CD4-positive, alpha-beta T cell treated with Interleukin-15 for 4 hours (primary cell): Measurements from ENCODE around the gene PIK3CA.
"Not testable (repeated sequence)": the region's sequence is repeated elsewhere in the genome, so short reads cannot be mapped to it uniquely, and the experiment has no call there.

Experiments
- DNase-seq: peaks from one replicate; pipeline ENCODE4 v3.0.0-alpha.2; 2020; ENCODE audit warnings: low spot score

The PIK3CA gene

DNA sequence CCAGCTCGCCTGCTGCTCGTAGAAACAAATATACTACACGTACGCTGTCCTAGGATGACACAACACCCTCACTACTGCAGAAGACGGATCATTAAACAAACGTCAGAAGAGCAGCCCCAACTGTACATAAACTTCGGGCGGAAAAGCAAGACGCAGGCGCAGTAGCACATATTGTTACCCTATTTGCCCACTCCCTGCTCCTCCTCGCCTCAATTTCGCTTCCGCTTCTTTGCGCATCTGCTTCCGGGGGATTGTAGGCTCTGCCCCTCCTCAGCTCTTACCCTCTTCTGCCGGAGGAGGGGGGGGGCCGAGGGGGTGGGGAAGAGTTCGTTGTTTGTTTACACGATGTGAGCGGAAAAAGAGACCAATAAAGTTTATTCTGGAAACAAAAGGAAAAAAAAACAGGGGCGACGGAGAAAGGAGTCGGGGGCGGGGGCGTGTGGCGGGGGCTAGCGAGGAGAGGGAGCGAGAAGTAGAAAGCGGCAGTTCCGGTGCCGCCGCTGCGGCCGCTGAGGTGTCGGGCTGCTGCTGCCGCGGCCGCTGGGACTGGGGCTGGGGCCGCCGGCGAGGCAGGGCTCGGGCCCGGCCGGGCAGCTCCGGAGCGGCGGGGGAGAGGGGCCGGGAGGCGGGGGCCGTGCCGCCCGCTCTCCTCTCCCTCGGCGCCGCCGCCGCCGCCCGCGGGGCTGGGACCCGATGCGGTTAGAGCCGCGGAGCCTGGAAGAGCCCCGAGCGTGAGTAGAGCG, at the start of gene PIK3CA:
PIK3CA (plus strand) TSS at position 485 of the 743 bp plus-strand sequence. CDS start 50,469 bp downstream, outside the sequence.
- DNase-seq: peak; percentile 97

DNA sequence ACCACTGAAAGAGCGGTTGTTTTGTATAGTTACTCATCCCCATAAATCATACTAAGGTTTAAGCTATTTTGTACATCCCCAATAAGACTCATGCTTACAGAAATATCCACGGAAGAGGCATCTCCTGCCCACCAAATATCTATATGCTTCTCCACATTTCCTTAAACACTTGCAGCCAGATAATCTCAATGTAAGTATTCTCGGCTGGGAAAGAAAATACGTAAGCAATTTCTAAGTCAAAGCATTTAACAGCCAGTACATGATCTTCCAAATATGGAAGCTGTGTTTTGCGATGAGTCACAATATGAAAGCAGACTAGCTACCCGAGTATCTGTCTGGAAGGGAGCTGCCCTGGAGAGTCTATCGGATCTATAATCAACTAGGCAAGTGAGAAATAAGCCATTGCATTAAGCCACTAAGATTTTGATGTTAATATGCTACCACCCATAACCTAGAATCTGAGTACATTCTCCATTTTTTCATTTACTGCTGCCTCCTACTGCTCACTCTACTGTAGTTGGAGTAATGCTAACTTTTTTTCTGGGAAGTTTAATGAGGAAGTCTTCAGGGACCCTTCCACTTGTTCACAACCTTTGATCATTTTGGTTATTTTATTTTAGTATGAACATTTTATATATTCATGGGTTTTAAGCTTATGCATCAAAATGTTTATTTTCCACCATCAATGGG, 49.6 kb upstream of the PIK3CA start:
- DNase-seq: no peak

DNA sequence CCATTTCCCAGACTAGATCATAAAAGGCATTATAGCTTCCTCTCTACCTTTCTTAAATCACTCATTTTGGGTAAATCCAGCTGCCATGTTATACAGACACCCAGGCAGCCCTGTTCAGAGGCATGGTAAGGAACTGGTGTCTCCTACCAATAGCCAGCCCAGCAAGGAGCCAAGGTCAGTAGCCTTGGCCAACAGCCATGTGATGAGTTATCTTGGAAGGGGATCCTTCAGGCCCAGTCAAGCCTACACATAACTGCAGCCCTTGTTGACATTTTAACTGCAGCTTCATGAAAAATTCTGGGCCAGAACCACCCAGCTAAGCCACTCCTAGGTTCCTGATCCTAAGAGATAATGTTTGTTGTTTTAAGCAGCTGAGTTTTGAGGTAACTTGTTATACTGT, 47.5 kb upstream of the PIK3CA start:
- DNase-seq: no peak

DNA sequence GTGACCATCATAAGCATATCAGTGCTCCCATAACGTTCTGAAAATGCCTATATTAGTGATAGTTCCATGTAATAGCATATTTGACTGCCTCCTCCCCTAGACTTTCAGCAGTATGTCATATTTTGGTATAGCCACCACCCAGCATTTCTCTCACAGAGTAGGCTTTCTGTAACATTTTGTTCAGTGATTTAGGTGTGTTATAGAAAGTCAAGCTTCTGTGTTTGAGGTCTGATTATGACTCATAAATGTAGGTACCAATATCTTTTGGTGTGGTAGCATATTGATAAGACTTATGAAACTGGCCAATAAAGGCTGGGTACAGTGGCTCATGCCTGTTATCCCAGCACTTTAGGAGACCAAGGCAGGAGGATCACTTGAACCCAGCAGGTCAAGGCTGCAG, 42.3 kb upstream of the PIK3CA start:
- DNase-seq: no peak

DNA sequence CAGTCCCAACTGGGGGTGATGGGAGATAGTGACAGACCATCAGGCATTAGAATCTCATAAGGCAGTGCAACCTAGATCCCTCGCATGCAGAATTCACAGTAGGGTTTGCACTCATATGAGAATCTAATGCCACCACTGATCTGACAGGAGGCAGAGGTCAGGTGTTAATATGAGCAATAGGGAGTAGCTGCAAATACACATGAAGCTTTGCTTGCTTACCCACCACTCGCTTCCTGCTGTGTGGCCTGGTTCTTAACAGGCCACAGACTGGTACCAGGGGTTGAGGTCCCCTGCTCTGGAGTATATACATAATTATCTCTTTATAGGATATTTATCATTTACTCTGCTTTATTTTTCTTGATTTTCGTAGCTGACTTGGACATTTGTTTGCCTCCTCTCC, 40.5 kb upstream of the PIK3CA start:
- no peak for DNase-seq

DNA sequence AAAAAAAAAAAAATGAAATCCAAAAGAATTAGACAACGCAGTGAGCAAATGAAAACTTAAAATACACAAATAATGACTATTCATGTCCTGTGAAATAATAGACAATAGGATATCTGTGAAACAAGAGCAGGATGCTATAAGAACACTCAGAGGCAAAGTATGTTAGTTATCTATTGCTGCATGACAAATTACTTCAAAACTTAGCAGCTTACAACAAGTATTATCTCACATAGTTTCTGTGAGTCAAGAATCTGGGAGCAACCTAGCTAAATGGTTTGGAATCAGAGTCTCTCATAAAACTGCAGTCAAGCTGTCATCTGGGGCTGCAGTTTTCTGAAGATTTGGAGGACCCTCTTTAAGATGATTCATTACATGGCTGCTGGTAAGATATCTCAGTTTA, 40.1 kb upstream of the PIK3CA start:
- DNase-seq: no peak

DNA sequence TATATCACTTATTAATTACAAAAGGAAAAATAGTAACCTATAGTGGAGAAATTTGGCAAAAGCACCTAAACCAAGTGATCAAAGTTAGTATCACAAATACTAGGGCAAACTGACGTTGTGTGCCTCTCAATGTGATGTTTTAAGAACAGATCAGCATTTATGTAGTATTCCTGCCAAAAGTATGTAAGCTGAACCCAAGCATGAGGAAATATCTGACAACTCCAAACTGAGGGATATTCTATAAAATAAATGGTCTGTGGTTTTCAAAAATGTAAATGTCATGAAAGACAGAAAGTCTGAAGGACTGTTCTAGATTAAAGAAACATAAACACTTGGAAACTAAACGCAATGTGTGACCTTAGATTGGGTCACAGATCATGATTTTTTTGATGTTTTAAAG, 34.3 kb upstream of the PIK3CA start:
- no peak for DNase-seq

DNA sequence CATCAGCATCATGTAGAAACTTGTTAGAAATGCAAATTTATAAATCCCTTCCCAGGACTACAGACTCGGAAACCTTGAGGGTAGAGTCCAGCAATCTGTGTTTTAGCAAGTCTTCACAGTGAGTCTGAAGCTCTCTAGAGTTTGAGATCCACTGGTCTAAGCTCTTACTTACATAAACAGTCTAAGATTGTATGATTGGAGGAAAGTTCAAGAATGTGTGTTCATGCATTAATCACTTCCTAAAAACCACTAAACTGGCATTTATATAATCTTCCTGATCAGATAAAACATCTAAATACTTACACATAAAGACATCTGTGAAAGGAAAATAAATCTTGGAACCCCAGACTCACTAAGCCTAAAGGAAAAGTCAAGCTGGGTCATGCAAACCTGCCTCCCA, 32.7 kb upstream of the PIK3CA start:
- DNase-seq: not testable (repeated sequence)

DNA sequence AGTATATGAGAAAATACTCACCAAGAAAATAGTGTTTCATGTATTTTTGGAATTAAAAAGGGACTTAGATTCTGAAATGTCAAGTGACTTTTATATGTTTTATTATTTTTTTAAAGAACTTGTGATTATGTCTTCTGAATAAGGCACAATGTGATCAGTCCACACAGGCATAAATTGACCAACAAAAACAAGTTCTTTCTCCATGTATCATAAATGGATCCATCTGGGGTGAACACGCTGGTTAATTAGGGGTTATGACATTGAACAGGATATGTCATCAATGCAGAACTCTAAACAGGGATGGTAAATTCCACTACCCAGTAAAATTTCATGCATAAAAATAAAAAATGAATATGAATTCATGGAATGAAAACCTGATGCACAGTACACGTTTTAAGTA, 31.3 kb upstream of the PIK3CA start:
- DNase-seq: no peak

DNA sequence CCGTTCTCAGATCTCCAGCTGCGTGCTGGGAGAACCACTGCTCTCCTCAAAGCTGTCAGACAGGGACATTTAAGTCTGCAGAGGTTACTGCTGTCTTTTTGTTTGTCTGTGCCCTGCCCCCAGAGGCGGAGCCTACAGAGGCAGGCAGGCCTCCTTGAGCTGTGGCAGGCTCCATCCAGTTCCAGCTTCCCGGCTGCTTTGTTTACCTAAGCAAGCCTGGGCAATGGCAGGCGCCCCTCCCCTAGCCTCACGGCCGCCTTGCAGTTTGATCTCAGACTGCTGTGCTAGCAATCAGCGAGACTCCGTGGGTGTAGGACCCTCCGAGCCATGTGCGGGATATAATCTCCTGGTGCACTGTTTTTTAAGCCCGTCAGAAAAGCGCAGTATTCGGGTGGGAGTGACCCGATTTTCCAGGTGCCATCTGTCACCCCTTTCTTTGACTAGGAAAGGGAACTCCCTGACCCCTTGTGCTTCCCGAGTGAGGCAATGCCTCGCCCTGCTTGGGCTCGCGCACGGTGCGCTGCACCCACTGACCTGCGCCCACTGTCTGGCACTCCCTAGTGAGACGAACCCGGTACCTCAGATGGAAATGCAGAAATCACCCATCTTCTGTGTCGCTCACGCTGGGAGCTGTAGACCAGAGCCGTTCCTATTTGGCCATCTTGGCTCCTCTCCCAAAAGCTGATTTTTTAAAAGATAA, 15.8 kb upstream of the PIK3CA start:
- DNase-seq: not testable (repeated sequence)

DNA sequence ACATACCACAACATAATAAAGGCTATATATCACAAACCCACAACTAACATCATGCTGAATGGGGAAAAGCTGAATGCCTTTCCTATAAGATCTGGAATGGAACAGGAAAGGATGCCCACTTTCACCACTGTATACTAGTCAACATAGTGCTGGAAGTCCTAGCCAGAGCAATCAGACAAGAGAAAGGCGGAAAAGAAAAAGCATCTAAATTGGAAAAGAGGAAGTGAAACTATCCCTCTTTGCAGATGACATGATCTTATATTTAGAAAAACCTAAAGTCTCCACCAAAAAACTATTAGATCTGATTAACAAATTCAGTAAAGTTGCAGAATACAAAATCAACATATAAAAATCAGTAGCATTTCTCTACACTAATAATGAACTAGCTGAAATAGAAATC, 14.6 kb upstream of the PIK3CA start:
- no peak for DNase-seq

DNA sequence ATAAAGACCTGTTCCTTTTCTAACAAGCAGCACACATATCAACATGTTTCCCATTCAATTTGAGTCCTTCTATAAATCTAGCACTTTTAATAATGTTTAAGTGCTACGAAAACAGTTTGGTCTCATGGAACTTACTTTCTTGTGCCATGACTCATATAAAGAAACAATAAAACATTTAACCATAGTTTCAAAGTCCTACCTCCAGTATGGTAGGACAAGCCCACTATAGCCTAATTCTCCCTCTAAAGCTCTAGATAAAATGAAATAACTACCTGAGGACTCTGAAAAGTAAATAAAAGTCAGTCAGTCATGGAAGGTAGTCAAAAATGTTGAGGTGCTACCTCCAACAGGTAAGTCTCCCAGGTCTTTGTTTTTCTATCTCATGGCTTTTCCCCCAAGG, 12.0 kb upstream of the PIK3CA start:
- no peak for DNase-seq

DNA sequence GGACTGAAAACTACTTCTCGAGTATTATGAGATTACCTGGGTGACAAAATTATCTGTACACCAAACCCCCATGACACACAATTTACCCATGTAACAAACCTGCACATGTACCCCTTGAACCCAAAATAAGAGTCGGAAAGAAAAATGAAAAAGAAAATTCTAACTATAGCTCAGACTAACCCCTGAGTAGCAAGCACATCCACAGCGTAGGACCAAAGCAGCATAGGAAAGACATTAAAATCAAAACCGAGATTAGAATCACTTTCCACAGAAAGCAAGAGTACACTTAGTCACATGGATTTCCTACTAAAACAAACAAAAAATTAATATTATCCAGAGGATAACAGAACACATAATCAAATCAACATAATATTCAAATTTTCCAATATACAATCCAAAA, 6.3 kb upstream of the PIK3CA start:
- DNase-seq: no peak

DNA sequence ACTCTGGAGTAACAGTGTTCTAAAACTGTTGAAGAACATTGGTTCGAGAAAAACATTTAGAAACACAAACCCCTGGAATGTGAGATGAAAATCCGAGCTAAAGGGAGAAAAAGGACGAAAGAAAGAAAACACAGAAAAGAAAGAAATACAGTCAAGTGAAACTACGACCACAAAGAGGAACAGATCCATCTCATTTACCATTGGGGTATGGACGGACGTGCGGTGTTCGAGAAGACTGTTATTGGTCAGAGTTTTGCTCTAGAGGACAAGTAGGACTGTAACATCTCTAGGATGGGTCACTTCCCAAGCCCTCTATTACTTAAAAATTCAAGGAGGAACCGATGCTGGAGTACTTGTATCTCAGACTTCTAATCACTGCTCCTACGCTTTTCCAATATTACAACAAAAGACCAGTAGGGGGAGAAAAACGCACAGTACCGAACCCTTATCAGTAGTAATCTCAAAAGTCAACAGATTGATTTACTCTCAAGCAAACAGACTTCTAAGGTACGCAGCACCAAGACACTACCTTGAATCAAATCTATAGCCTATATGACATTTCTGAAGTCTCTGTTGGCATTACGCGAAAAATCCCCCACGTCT, 1.1 kb upstream of the PIK3CA start:
- peak; percentile 79 for DNase-seq

DNA sequence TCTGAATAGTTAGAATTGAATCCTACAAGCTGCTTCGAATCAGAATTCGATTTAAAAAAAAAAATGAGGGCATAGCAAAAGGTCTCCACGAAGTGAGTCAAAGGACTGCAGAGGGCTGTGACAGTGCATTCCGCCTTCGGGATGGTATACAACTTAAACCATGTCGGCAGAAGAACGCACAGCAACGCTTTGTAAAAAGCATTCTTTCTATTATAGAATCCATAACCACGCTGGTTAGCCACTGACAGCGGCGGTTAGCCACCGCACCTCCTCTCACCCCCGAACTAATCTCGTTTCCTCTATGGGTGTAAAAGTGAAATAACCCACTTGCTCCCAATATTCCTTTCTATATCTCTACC, 664 bp upstream of the PIK3CA start:
- DNase-seq: no peak

DNA sequence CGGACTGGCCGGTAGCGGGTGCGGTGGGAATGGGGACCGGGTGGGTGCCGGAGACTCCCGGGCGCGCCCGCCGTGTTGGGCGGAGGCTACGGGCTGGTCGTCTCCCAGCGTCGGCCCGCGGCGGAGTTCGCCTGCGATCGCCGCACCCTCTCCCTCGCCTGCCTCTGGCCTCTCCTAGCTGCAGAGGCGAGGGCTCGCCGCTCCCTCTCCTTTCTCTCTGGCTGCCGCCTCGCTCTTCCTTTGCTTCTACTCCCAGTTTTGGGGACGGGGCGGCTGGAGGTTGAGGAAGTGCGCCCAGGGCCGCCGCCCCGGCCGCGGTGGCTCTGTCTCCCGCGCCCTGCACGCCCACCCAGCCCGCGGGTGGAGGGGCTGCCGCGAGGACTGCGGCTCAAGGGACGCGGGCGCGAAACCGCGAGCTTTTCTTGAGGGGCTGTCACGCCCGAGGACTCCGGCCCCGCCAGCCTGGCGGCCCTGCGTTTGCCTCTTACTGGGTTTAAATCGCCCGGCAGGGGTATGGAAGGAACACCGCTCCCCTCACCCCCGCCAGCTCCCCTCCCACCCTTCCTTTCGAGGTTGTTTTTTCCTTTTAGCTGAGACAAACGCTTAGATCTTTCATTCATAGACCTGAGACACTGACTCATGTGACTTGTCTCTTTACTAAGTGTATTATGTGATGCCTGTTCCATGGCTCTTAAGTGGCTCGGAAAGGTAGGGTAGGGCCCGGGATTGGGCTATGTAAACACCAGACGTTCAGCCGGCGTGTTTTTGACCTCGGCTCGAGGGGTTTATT, 654 bp downstream of the PIK3CA start:
- DNase-seq: peak; percentile 84

DNA sequence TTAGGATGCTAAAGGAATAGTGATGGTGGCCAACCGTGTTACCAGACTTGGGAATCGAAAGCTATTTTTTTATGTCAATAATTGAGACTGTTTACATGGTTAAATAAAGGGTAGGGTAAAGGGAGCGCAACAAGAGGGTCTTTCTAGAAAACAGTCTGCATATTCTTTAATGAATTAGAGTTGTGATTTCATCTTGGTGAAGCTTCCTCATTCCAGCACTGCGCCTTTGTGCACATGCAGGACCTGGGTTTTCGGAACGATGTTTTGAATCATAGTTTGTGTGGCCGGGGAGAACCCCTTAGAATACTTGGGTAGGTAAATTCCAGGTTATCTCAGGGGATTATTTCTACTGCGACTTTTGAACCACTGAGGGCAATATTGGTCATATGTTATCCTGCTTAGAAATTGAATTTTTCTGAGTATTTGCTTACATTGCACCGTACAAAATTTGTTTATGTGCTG, 1.3 kb downstream of the PIK3CA start:
- peak; percentile 71 for DNase-seq

DNA sequence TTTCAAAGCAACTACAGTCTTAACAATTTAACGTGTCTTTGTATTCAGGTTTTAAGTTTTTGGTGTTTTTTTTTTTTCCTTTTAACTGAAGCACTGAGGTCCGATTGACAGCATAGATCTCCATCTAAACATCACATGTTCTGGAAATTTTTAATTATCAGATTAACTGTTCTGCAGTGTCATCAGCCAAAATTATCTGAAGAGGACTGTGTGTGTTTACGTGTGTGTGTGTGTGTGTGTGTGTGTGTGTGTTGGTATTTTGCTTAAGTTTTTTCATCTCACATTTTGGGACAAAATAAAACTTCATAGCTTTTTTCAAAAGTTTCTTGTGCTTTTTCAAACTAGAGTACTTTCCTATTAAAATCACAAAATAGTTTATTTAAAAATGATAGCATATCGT, 1.8 kb downstream of the PIK3CA start:
- no peak for DNase-seq

DNA sequence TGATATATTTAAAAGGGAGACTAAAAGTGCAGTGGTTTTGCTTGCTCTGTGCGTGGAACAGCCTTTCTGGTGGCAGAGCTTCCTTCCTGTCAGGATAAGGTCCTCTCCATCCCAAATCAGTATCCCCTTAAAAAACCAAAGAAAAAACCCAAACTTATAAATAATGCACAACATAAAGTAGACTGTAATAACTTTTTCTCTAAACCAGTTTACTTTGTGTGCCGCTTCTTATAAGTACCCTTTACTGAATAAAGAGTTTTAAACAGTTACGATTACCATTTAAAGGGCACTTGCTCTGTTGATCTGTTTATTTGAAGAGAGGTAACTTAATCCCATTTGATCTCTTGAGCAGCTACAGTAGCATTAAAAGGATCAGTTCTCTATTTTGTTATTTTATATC, 2.5 kb downstream of the PIK3CA start:
- DNase-seq: no peak

DNA sequence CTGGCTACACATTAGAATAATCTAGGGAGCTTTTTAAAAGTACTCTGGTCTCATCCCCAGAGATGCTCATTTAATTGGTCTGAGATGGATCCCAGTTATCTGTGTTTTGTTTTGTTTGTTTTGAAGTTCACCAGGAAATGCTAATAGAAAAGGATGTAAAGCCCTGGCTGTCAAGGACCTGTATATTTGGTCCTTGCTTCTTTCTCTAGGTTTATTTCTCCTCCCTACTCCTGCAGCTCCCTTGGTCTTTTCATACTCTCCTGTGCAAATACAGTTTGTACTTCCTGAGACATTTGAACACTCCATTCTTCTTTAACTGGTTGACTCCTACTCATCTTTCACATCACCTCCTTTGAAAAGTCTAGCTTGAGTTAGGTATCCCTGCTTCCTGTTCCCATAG, 3.3 kb downstream of the PIK3CA start:
- DNase-seq: no peak

DNA sequence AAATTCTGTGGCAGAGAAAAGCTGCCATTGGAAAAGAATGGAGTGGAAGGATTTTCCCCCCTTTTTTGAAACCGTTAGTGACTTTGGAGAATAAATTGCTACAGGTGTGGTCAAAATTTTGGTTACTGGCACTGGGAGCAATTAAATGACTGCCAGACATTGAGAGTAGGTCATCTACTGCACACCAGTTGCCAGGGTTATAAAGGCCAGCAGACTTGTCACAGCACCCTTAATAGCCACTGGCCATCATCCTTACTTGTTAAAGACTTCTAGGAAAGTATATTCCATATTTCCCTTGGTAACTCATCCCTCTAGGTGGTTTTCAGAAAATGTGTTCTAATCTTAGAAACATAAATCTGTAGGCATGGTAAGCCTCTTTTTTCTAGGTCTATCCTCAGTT, 8.0 kb downstream of the PIK3CA start:
- DNase-seq: no peak

DNA sequence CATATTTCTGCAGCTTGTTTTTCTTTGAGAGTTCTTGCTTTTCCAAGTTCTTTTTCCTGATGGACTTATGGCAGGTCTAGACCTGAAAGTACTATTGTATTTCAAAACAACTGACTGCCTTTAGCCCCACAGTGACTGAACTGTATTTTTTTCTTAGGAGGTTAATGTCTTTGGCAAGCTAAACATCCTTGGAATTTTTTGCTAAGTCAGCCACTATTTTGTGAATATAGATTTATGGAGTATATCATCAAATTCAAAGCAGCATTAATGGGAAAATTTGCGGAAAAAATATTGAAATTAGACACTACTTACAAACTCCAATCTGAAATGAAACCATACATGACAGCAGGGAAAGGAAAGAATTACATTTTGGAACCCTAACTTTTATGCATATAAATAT, 8.6 kb downstream of the PIK3CA start:
- no peak for DNase-seq
